SK-N-SH treated with all-trans-retinoic acid at 6 μM for 48 hours (cell line): ENCODE results near the gene EPB41L2.

ENCODE experiments used
- ATAC-seq: fragments of 200-7000 bp; cut with Tn5 transposase; 3 replicates; pipeline ENCODE4 v1.9.1; 2020; ENCODE audit warnings: mild to moderate bottlenecking, moderate library complexity
- ARNTL ChIP-seq: fragments of 450-650 bp; formaldehyde crosslinking; IDR thresholded peaks from 2 replicates; pipeline ENCODE4 v1.5.0; 2020; ENCODE audit warnings: low read depth, mild to moderate bottlenecking, moderate library complexity, borderline replicate concordance
- BACH2 ChIP-seq: fragments of 250-450 bp; sonication (Bioruptor Pico); IDR thresholded peaks from 2 replicates; pipeline ENCODE4 v1.9.0; 2021; ENCODE audit warnings: mild to moderate bottlenecking, borderline replicate concordance
- CREB5 ChIP-seq: fragments of 250-450 bp; sonication (Bioruptor Pico); IDR thresholded peaks from 2 replicates; pipeline ENCODE4 v1.5.1; 2020; ENCODE audit warnings: low read depth, mild to moderate bottlenecking, moderate library complexity
- CSDC2 ChIP-seq: fragments of 250-450 bp; sonication (Bioruptor Pico); IDR thresholded peaks from 2 replicates; pipeline ENCODE4 v1.5.0; 2020; ENCODE audit warnings: mild to moderate bottlenecking, moderate library complexity
- CSRNP3 ChIP-seq: fragments of 250-450 bp; sonication (Bioruptor Pico); IDR thresholded peaks from 2 replicates; pipeline ENCODE4 v1.5.1; 2021; ENCODE audit warnings: mild to moderate bottlenecking, moderate library complexity
- ESRRG ChIP-seq: fragments of 250-450 bp; sonication (Bioruptor Pico); IDR thresholded peaks from 2 replicates; pipeline ENCODE4 v1.6.1; 2021; ENCODE audit warnings: mild to moderate bottlenecking
- GLIS3 ChIP-seq: fragments of 250-450 bp; sonication (Bioruptor Pico); IDR thresholded peaks from 2 replicates; pipeline ENCODE4 v1.5.0; 2020; ENCODE audit warnings: mild to moderate bottlenecking, moderate library complexity
- ISL1 ChIP-seq: fragments of 250-450 bp; sonication (Bioruptor Pico); IDR thresholded peaks from 2 replicates; pipeline ENCODE4 v2.1.2; 2022; ENCODE audit warnings: mild to moderate bottlenecking, moderate library complexity
- OSR1 ChIP-seq: fragments of 250-450 bp; sonication (Bioruptor Pico); IDR thresholded peaks from 2 replicates; pipeline ENCODE4 v1.8.0; 2022; ENCODE audit warnings: moderate library complexity, mild to moderate bottlenecking, inconsistent platforms
- PATZ1 ChIP-seq: fragments of 250-450 bp; sonication (Bioruptor Pico); IDR thresholded peaks from 2 replicates; pipeline ENCODE4 v1.8.0; 2020; ENCODE audit warnings: mild to moderate bottlenecking, moderate library complexity, borderline replicate concordance
- PPARA ChIP-seq: fragments of 250-450 bp; sonication (Bioruptor Pico); IDR thresholded peaks from 2 replicates; pipeline ENCODE4 v1.5.0; 2020; ENCODE audit warnings: mild to moderate bottlenecking, borderline replicate concordance
- RARB ChIP-seq: fragments of 250-450 bp; sonication (Bioruptor Pico); IDR thresholded peaks from 2 replicates; pipeline ENCODE4 v1.8.0; 2021; ENCODE audit warnings: mild to moderate bottlenecking, moderate library complexity
- SNAI2 ChIP-seq: fragments of 250-450 bp; sonication (Bioruptor Pico); IDR thresholded peaks from 2 replicates; pipeline ENCODE4 v1.5.0; 2020; ENCODE audit warnings: mild to moderate bottlenecking, moderate library complexity
- TCF4 ChIP-seq: fragments of 250-450 bp; sonication (Bioruptor Pico); IDR thresholded peaks from 2 replicates; pipeline ENCODE4 v1.8.0; 2021; ENCODE audit warnings: mild to moderate bottlenecking, moderate library complexity, borderline replicate concordance
- TOX ChIP-seq: fragments of 250-450 bp; sonication (Bioruptor Pico); IDR thresholded peaks from 2 replicates; pipeline ENCODE4 v1.8.0; 2021; ENCODE audit warnings: mild to moderate bottlenecking, moderate library complexity, borderline replicate concordance
- TSHZ2 ChIP-seq: fragments of 250-450 bp; sonication (Bioruptor Pico); IDR thresholded peaks from 2 replicates; pipeline ENCODE4 v1.5.0; 2020; ENCODE audit warnings: mild to moderate bottlenecking, moderate library complexity
- ZC3H10 ChIP-seq: fragments of 250-450 bp; sonication (Bioruptor Pico); IDR thresholded peaks from 2 replicates; pipeline ENCODE4 v1.5.1; 2021; ENCODE audit warnings: mild to moderate bottlenecking, moderate library complexity
- ZFP3 ChIP-seq: fragments of 250-450 bp; sonication (Bioruptor Pico); IDR thresholded peaks from 2 replicates; pipeline ENCODE4 v1.5.0; 2020; ENCODE audit warnings: mild to moderate bottlenecking, moderate library complexity
- ZFP30 ChIP-seq: fragments of 450-650 bp; formaldehyde crosslinking; IDR thresholded peaks from 2 replicates; pipeline ENCODE4 v1.5.0; 2022; ENCODE audit warnings: mild to moderate bottlenecking, moderate library complexity
- ZNF565 ChIP-seq: fragments of 450-650 bp; formaldehyde crosslinking; conservative IDR thresholded peaks from 2 replicates; pipeline ENCODE4 v1.5.0; 2020; ENCODE audit warnings: low read depth, mild to moderate bottlenecking, moderate library complexity
- ZNF70 ChIP-seq: fragments of 450-650 bp; formaldehyde crosslinking; IDR thresholded peaks from 2 replicates; pipeline ENCODE4 v1.5.0; 2020; ENCODE audit warnings: mild to moderate bottlenecking, moderate library complexity
- ZNF8 ChIP-seq: fragments of 450-650 bp; formaldehyde crosslinking; IDR thresholded peaks from 2 replicates; pipeline ENCODE4 v1.5.0; 2020; ENCODE audit warnings: mild to moderate bottlenecking, moderate library complexity

EPB41L2 gene

GRCh38 chr6:131067521-131067920 is 4.5 kb upstream of the EPB41L2 start:
- ATAC-seq: no peak
- no peak for TF ChIP-seq ZNF565 (CRISPR knock-in tag)
- no peak for TF ChIP-seq ZNF8 (CRISPR knock-in tag)
- no peak for TF ChIP-seq CSRNP3 (CRISPR knock-in tag)
- TF ChIP-seq TSHZ2: no peak
- TF ChIP-seq CSDC2 (CRISPR knock-in tag): no peak
- no peak for TF ChIP-seq RARB (CRISPR knock-in tag)
- TF ChIP-seq BACH2 (CRISPR knock-in tag): no peak
- TF ChIP-seq ZFP30: no peak
- TF ChIP-seq CREB5 (CRISPR knock-in tag): no peak
- TF ChIP-seq OSR1 (CRISPR knock-in tag): no peak
- TF ChIP-seq TOX (CRISPR knock-in tag): no peak
- TF ChIP-seq ARNTL (CRISPR knock-in tag): no peak
- no peak for TF ChIP-seq GLIS3 (CRISPR knock-in tag)
- TF ChIP-seq ZNF70 (CRISPR knock-in tag): no peak
- TF ChIP-seq ESRRG (CRISPR knock-in tag): no peak
- no peak for TF ChIP-seq PATZ1 (CRISPR knock-in tag)
- TF ChIP-seq PPARA: no peak
- no peak for TF ChIP-seq SNAI2 (CRISPR knock-in tag)
- no peak for TF ChIP-seq ISL1
- no peak for TF ChIP-seq TCF4 (CRISPR knock-in tag)

- ATAC-seq: no peak
- TF ChIP-seq ZFP3: no peak
- no peak for TF ChIP-seq ISL1
- no peak for TF ChIP-seq ESRRG (CRISPR knock-in tag)
- no peak for TF ChIP-seq OSR1 (CRISPR knock-in tag)
- TF ChIP-seq TOX (CRISPR knock-in tag): no peak
- no peak for TF ChIP-seq GLIS3 (CRISPR knock-in tag)
- TF ChIP-seq ZC3H10 (CRISPR knock-in tag): no peak
- no peak for TF ChIP-seq BACH2 (CRISPR knock-in tag)
Observed at GRCh38 chr6:131065824-131066171, 2.8 kb upstream of the EPB41L2 start.

GRCh38 chr6:131065112-131065823 is 2.2 kb upstream of the EPB41L2 start:
- TF ChIP-seq TCF4 (CRISPR knock-in tag) (no peak), PPARA (no peak), ZFP30 (no peak), CSRNP3 (CRISPR knock-in tag) (no peak), ZNF70 (CRISPR knock-in tag) (no peak), CSDC2 (CRISPR knock-in tag) (no peak), ZC3H10 (CRISPR knock-in tag) (no peak), RARB (CRISPR knock-in tag) (no peak), BACH2 (CRISPR knock-in tag) (no peak), ESRRG (CRISPR knock-in tag) (no peak)
- ATAC-seq: no peak
